Hepatocyte (in vitro differentiated cells): Measurements from ENCODE around the gene FAM180B.

Source experiments
- CTCF ChIP-seq: fragments of 200-600 bp; sonication (generic); IDR thresholded peaks from 2 replicates; pipeline ENCODE4 v1.5.1; 2016; ENCODE audit warnings: antibody characterized with exemption, mild to moderate bottlenecking; ENCODE audit not compliant: poor library complexity
- EZH2 ChIP-seq: fragments of 200-600 bp; sonication (generic); IDR thresholded peaks from 2 replicates; pipeline ENCODE4 v1.6.1; 2016; ENCODE audit warnings: antibody characterized with exemption, mild to moderate bottlenecking, borderline replicate concordance
- EZH2phosphoT487 ChIP-seq: fragments of 200-600 bp; sonication (generic); IDR thresholded peaks from one replicate; pipeline ENCODE4 v1.6.1; 2018; ENCODE audit warnings: antibody characterized with exemption, mild to moderate bottlenecking, low read depth, moderate library complexity; ENCODE audit not compliant: unreplicated experiment, severe bottlenecking

GRCh38 chr11:47591764-47592163 is 5.3 kb downstream of the FAM180B start:
- TF ChIP-seq CTCF = no peak
- no peak for TF ChIP-seq EZH2phosphoT487
- no peak for TF ChIP-seq EZH2
